Measurements from ENCODE around the gene PPP2R5D.
A peak's percentile ranks its signal among the peaks of the same experiment; 100 is the strongest.

PPP2R5D gene

GRCh38 chr6:43059168-43060033, 75.0 kb downstream of the PPP2R5D start, which contains the start of the genes KLC4 and MRPL2:
KLC4 (plus strand) TSS chr6:43059631; CDS start chr6:43061336, 1,705 bp downstream.
MRPL2 (minus strand) TSS chr6:43059434; CDS start chr6:43059381, 53 bp downstream.
- peak; percentile 99 for DNase-seq (ENCODE audit: low spot score)

GRCh38 chr6:43060034-43060754, 75.8 kb downstream of the PPP2R5D start:
- peak; percentile 64 for DNase-seq (ENCODE audit: low spot score)

GRCh38 chr6:43060755-43061633, 76.6 kb downstream of the PPP2R5D start:
- DNase-seq (ENCODE audit: low spot score) = no peak

- no peak for DNase-seq (ENCODE audit: low spot score)
These were observed 77.5 kb downstream of the PPP2R5D start for GRCh38 chr6:43061861-43062260.
